Measurements from ENCODE around the gene HARS1. TPM values are rescaled to one million over a fixed set of nuclear protein-coding genes. Genes with fewer than 3 reads are reported as not detected.
A peak's percentile ranks its signal among the peaks of the same experiment; 100 is the strongest.
"Not testable (repeated sequence)": the region's sequence is repeated elsewhere in the genome, so short reads cannot be mapped to it uniquely, and the experiment has no call there.

Gene HARS1
- total RNA-seq, 4 donors from 2014 or later, result 49.6 to 76.6 (median 58.8) TPM

DNA sequence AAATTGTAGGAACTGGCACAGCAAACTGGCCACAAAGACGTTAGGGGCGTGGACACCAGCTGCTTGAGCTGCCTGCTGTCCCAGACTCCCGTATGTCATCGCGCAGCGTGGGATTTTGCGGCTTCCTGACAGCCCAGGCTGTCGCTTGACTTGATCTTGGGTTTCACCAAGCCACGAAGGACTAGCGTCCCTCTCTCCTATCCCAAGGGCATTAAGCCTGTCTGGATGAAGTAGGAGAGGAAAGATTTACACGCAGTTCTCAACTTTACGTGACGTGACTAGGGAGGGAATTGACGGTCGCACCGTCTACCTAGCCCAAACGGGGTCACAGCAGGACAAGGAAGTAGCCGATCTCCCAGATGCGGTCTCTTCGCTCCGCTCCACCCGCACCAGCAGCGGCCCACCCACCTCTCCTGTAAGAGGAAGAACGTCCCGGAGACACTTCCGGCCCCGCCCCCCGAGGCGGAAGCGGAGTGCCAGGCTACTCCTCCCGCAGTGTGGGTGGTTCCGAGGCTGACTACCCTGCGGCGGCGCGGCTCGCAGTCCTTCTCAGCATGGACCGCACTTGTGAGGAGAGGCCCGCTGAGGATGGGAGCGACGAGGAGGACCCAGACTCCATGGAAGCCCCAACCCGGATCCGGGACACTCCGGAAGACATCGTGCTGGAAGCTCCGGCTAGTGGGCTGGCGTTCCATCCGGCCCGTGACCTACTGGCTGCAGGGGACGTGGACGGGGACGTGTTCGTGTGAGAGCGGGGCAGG lies 26.6 kb downstream of the HARS1 start, which contains the start of gene WDR55:
WDR55 (plus strand) TSS at position 546 of the 761 bp plus-strand sequence; CDS start at position 555, 9 bp downstream.
- ATAC-seq (ENCODE audit: low FRiP score) (peak; percentile 98), DNase-seq (ENCODE audit: low spot score) (peak; percentile 89)
- TF ChIP-seq, protein P1, sequence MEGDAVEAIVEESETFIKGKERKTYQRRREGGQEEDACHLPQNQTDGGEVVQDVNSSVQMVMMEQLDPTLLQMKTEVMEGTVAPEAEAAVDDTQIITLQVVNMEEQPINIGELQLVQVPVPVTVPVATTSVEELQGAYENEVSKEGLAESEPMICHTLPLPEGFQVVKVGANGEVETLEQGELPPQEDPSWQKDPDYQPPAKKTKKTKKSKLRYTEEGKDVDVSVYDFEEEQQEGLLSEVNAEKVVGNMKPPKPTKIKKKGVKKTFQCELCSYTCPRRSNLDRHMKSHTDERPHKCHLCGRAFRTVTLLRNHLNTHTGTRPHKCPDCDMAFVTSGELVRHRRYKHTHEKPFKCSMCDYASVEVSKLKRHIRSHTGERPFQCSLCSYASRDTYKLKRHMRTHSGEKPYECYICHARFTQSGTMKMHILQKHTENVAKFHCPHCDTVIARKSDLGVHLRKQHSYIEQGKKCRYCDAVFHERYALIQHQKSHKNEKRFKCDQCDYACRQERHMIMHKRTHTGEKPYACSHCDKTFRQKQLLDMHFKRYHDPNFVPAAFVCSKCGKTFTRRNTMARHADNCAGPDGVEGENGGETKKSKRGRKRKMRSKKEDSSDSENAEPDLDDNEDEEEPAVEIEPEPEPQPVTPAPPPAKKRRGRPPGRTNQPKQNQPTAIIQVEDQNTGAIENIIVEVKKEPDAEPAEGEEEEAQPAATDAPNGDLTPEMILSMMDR (IDR thresholded peaks at IDR 0.05), result no peak

DNA sequence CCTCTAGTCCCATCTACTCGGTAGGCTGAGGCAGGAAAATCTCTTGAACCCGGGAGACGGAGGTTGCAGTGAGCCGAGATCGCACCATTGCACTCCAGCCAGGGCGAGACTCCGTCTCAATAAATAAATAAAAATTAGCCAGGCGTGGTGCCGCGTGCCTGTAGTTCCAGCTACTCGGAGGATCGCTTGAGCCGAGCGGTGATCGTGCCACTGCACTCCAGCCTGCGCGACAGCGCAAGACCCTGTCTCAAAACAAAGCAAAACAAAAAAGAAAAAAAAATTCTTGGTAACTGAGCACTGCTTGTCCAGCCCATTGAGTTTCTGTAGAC lies 27.2 kb downstream of the HARS1 start:
- peak; percentile 8 for ATAC-seq (ENCODE audit: low FRiP score)

DNA sequence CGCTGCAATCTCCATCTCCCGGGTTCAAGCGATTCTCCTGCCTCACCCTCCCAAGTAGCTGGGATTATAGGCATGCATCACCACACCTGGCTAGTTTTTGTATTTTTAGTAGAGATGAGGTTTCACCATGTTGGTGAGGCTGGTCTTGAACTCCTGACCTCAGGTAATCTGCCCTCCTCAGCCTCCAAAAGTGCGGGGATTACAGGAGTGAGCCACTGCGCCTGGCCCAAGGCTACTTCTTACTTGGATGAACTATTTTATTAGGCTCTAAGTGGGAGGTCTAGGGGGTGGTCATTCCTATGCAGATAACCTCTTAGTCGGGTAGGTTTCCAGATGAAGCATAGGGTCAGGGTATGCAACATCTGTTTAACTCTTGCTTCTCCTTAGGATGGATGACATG lies 30.8 kb downstream of the HARS1 start:
- DNase-seq (ENCODE audit: low spot score); ATAC-seq (ENCODE audit: low FRiP score): not testable (repeated sequence)

More for the DNA sequence above, 27.2 kb downstream of the HARS1 start:
- DNase-seq (ENCODE audit: low spot score), result no peak
- TF ChIP-seq, protein P1 (IDR thresholded peaks at IDR 0.05), result no peak

DNA sequence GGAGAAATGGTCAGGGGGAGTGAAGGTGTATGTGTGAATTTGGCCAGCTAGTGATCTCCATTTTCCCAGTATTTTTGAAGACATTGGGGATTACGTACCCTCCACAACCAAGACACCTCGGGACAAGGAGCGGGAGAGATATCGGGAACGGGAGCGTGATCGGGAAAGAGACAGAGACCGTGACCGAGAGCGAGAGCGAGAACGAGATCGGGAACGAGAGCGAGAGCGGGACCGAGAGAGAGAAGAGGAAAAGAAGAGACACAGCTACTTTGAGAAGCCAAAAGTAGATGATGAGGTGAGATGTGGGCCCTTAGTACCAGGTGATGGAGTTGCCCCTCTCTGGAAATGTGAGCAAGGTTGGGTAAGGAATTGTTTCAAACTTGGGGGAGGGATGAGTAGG lies 32.3 kb downstream of the HARS1 start:
- no peak for ATAC-seq (ENCODE audit: low FRiP score)
- TF ChIP-seq, protein P1 (IDR thresholded peaks at IDR 0.05), result no peak
- DNase-seq (ENCODE audit: low spot score), result no peak

DNA sequence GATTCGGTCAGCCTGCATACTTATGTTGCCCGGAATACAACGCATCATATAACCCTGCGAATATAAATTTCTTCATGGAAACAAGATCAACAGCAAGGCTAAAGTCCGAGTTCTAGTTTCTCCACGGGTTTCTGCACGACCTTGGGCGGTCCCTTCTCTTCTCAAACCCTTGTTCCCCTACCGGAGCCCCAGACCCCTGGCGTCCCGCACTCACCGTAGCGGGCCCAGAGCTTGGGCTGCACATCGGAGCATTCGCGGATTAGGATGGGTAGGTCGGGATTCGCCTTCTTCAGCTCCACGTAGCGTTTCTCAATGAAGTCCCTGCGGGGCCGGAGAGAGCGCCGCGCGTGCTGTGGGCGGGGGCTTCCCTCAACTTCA lies 44.1 kb downstream of the HARS1 start:
- DNase-seq (ENCODE audit: low spot score), result no peak
- peak; percentile 8 for ATAC-seq (ENCODE audit: low FRiP score)
- TF ChIP-seq, protein P1 (IDR thresholded peaks at IDR 0.05), result no peak

DNA sequence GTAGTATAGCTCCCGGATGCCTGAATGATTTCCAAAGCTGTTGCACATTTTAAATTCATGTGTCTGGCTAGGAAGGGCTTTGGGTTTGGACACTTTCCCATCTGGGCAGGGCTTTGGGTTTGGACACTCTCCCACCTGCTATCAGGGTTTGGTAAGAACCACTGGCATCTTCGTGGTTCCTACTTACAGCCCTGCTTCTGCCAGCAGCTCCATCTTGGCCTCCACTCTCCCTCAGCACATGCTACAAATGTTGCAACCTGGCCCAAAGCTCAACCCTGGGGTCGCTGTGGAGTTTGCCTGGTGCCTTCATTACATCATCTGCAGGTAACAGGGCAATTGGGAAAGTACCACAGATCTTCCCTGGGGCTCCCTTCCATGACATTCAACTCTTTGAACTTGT lies 48.5 kb downstream of the HARS1 start:
- TF ChIP-seq, protein P1 (IDR thresholded peaks at IDR 0.05), result no peak
- no peak for DNase-seq (ENCODE audit: low spot score)
- no peak for ATAC-seq (ENCODE audit: low FRiP score)

DNA sequence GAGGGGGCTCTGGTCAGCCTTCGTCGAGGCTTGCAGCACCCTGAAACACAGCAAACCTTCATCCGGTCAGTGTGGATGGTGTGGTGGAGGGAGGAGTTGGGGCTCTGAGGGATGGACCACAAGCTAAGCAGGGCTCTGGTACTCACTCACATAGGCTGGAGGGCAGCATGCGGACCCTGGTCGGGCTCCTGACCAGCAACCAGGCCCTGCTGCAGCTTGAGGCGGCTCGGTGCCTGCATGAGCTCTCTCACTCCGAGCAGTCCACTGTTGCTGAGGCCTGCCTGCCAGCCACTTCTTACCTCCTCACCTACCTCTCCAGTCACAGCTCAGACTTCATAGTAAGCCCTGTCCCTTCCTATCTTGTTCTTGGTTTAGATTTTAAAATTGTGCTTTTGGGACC lies 49.5 kb downstream of the HARS1 start:
- no peak for ATAC-seq (ENCODE audit: low FRiP score)
- TF ChIP-seq, protein P1 (IDR thresholded peaks at IDR 0.05), result no peak
- no peak for DNase-seq (ENCODE audit: low spot score)
